ENCODE results near the gene RGS19. TPM values are rescaled to one million over a fixed set of nuclear protein-coding genes. Genes with fewer than 3 reads are reported as not detected.

The RGS19 gene
- total and polyA plus RNA-seq, 2 of the 8 experiments (the other 6 are each of a cell fraction or from before 2014, with no cell fraction given), result 12.7 to 16.8 TPM

DNA sequence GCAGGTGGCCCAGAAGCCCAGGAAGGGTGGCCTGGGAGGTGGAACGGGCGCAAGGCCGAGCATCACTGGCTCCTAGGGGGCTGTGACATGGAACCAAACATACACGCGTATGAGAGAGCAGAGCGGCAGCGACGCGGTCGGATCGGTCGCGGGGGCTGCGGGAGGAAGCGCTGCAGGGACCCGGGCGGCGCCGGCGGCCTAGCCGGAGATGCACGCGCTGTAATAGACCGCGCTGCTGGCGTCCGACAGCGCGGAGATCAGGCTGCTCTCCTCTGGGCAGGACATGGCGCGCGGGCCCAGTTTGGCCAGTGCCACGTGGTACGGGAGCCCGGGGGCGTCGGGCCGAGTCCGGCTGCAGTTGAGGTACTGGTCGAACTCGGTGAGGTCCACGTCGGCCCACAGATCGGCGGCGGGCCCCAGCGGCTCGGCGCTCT lies 31.3 kb downstream of the RGS19 start:
- POLR2A ChIA-PET (ENCODE audit: partially characterized antibody), result interaction anchor here (1.5 kb wide), 1 partner anchor 10 kb away, joined by 3 read pairs; no protein-coding TSS in a partner anchor
- Histone ChIP-seq H3K9ac (replicated peaks in 1 of 4; ENCODE audit: extremely low read depth in 1 of 4, low read depth in 3 of 4, low read length in 3 of 4) (no peak overlapping the region), H3K36me3 (ENCODE audit: control insufficient read depth in 2 of 4, insufficient read depth in 4 of 4, low read length in 3 of 4) (peaks cover 0 to 10% (median 0%) of the 10 kb centered on the region in 4 experiments; a peak in 1 of 8 replicates), H4K8ac (ENCODE audit: extremely low read depth, insufficient read depth, low read length) (peak overlapping the region; percentile 89; the same call in 1 of the 2 replicates), H2BK120ac (replicated peaks; ENCODE audit: low read depth, low read length) (no peak overlapping the region), H3K27me3 (replicated peaks in 1 of 4; ENCODE audit: control insufficient read depth in 3 of 4, extremely low read depth in 1 of 4, insufficient read depth in 3 of 4, low read length in 3 of 4) (peaks cover 44 to 80% (median 67%) of the 10 kb centered on the region in 4 experiments), H3K27ac (ENCODE audit: low read depth, low read length) (no peak overlapping the region), H3K23ac (ENCODE audit: insufficient read length) (no peak overlapping the region), H4K20me1 (replicated peaks in 1 of 2; ENCODE audit: control insufficient read depth in 1 of 2, insufficient read depth in 2 of 2, low read length in 2 of 2) (no peaks in the 10 kb centered on the region), H2AK5ac (ENCODE audit: low read depth, low read length) (no peak overlapping the region), H2BK20ac (ENCODE audit: low read length) (no peak overlapping the region), H3K18ac (ENCODE audit: extremely low read depth, low read length) (peak overlapping the region; percentile 48), H3K23me2 (ENCODE audit: low read depth, low read length) (peaks cover 4% of the 10 kb centered on the region; the same call in 1 of the 2 replicates), H3K79me2 (ENCODE audit: control insufficient read depth in 1 of 2, insufficient read depth in 2 of 2, low read length in 2 of 2) (no peaks in the 10 kb centered on the region), H3K14ac (ENCODE audit: insufficient read length) (no peak overlapping the region), H3K4me3 (ENCODE audit: extremely low read depth in 1 of 4, insufficient read depth in 2 of 4, low read depth in 3 of 4, low read length in 4 of 4) (peak overlapping the region; percentile 1 to 50 (median 18); a peak in 5 of 8 replicates), H3K4me1 (replicated peaks in 1 of 4; ENCODE audit: control insufficient read depth in 3 of 4, insufficient read depth in 4 of 4, low read length in 3 of 4) (peaks cover 0 to 28% (median 7%) of the 10 kb centered on the region in 4 experiments; a peak in 6 of 7 replicates), H3K79me1 (ENCODE audit: low read depth, low read length) (no peaks in the 10 kb centered on the region), H4K91ac (replicated peaks; ENCODE audit: insufficient read length, low read length) (no peak overlapping the region), H2BK5ac (ENCODE audit: low read depth, low read length) (no peak overlapping the region), H3K9me3 (ENCODE audit: insufficient read depth in 2 of 2, low read depth in 1 of 2, low read length in 1 of 2) (no peaks in the 10 kb centered on the region), H4K5ac (ENCODE audit: insufficient read length, low read depth, low read length) (no peak overlapping the region), H3K4ac (replicated peaks; ENCODE audit: insufficient read length, low read depth, low read length) (no peak overlapping the region), H2AFZ (ENCODE audit: low read length) (no peak overlapping the region), H3K4me2 (ENCODE audit: insufficient read depth in 1 of 2, low read depth in 2 of 2, low read length in 2 of 2) (peak overlapping the region; percentile 50 to 66), H3K56ac (replicated peaks; ENCODE audit: insufficient read length, low read depth, low read length) (no peak overlapping the region), H2BK15ac (ENCODE audit: low read length) (no peak overlapping the region), H2BK12ac (ENCODE audit: low read depth, low read length) (no peak overlapping the region)
- CTCF ChIA-PET (ENCODE audit: partially characterized antibody), result no interaction called here
- FAIRE-seq, result no peak
- 10% methylated on average over 32 of the region's 49 CpGs; no CpG with 5 or more reads in 1 of the 2 experiments for WGBS, 2 experiments (ENCODE audit: extremely low coverage in 1 of 2, insufficient coverage in 1 of 2, insufficient read length in 1 of 2, insufficient replicate concordance in 2 of 2, low coverage in 1 of 2, low lambda C conversion rate in 2 of 2, missing lambda C conversion rate in 1 of 2)
- DNase-seq (ENCODE audit: low read depth in 1 of 2, low spot score in 2 of 2), result peak in 1 of 2 experiments; percentile 69
- TF ChIP-seq, protein P1, sequence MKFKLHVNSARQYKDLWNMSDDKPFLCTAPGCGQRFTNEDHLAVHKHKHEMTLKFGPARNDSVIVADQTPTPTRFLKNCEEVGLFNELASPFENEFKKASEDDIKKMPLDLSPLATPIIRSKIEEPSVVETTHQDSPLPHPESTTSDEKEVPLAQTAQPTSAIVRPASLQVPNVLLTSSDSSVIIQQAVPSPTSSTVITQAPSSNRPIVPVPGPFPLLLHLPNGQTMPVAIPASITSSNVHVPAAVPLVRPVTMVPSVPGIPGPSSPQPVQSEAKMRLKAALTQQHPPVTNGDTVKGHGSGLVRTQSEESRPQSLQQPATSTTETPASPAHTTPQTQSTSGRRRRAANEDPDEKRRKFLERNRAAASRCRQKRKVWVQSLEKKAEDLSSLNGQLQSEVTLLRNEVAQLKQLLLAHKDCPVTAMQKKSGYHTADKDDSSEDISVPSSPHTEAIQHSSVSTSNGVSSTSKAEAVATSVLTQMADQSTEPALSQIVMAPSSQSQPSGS (IDR thresholded peaks at IDR 0.05; ENCODE audit: low read length), result no peak
- TF ChIP-seq, protein P2, sequence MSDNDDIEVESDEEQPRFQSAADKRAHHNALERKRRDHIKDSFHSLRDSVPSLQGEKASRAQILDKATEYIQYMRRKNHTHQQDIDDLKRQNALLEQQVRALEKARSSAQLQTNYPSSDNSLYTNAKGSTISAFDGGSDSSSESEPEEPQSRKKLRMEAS (IDR thresholded peaks at IDR 0.05), result peak; percentile 92
- TF ChIP-seq PHF8 (conservative IDR thresholded peaks at IDR 0.05; ENCODE audit: low read depth, low read length), result no peak
- no peak for TF ChIP-seq MAFK (IDR thresholded peaks at IDR 0.05; ENCODE audit: low read depth, low read length)
- no peak for TF ChIP-seq SIX5 (IDR thresholded peaks at IDR 0.05; ENCODE audit: low read depth, low read length)
- TF ChIP-seq SRF (IDR thresholded peaks at IDR 0.05; ENCODE audit: low read depth, low read length), result no peak
- TF ChIP-seq CHD1 (IDR thresholded peaks at IDR 0.05; ENCODE audit: low read depth, low read length), result no peak
- no peak for TF ChIP-seq TAF1 (IDR thresholded peaks at IDR 0.05; ENCODE audit: low read depth, low read length)
- TF ChIP-seq KDM5A (IDR thresholded peaks at IDR 0.05; ENCODE audit: low read length), result no peak
- no peak for TF ChIP-seq BRCA1 (IDR thresholded peaks at IDR 0.05; ENCODE audit: low read depth, low read length)
- TF ChIP-seq TCF12 (IDR thresholded peaks at IDR 0.05; ENCODE audit: low read depth, low read length), result no peak
- TF ChIP-seq RAD21 (IDR thresholded peaks at IDR 0.05 in 1 of 2, conservative IDR thresholded peaks at IDR 0.05 in 1 of 2; ENCODE audit: low read depth in 2 of 2, low read length in 2 of 2), result no peak
